Stimulated activated CD8-positive, alpha-beta memory T cell treated with anti-CD3 and anti-CD28 coated beads, Interleukin-4, amount 100 ng/mL, for 48 hours (primary cell): ENCODE data around the gene FRRS1L.
"Not testable (repeated sequence)": the region's sequence is repeated elsewhere in the genome, so short reads cannot be mapped to it uniquely, and the experiment has no call there.

ENCODE experiments used
- DNase-seq: peaks from one replicate; pipeline ENCODE4 v3.0.0-alpha.2; 2020

FRRS1L gene

GRCh38 chr9:109126671-109127070, 40.4 kb downstream of the FRRS1L start:
- DNase-seq = not testable (repeated sequence)

- no peak for DNase-seq
Measured at GRCh38 chr9:109124121-109124520, 42.9 kb downstream of the FRRS1L start.

- DNase-seq = no peak
Measured at GRCh38 chr9:109122726-109123621, 44.1 kb downstream of the FRRS1L start.

- DNase-seq = no peak
Measured at GRCh38 chr9:109121232-109121796, 45.7 kb downstream of the FRRS1L start.

GRCh38 chr9:109120204-109120789, 46.8 kb downstream of the FRRS1L start:
- DNase-seq = no peak

GRCh38 chr9:109119439-109120203, 47.4 kb downstream of the FRRS1L start, which contains the start of gene TMEM245:
Gene TMEM245 (minus strand): TSS chr9:109119947. CDS start chr9:109119913, 34 bp downstream.
- peak; percentile 95 for DNase-seq

- peak; percentile 37 for DNase-seq
Measured at GRCh38 chr9:109118808-109119438, 48.1 kb downstream of the FRRS1L start.

GRCh38 chr9:109117856-109118807, 48.9 kb downstream of the FRRS1L start:
- peak; percentile 55 for DNase-seq

- DNase-seq = no peak
Measured at GRCh38 chr9:109115931-109116526, 51.0 kb downstream of the FRRS1L start.

- no peak for DNase-seq
Measured at GRCh38 chr9:109114670-109115069, 52.4 kb downstream of the FRRS1L start.

GRCh38 chr9:109113892-109114609, 53.0 kb downstream of the FRRS1L start:
- DNase-seq = no peak

GRCh38 chr9:109113254-109113653, 53.8 kb downstream of the FRRS1L start:
- no peak for DNase-seq

GRCh38 chr9:109110329-109111021, 56.6 kb downstream of the FRRS1L start:
- DNase-seq = no peak

- DNase-seq = no peak
Measured at GRCh38 chr9:109109967-109110328, 57.1 kb downstream of the FRRS1L start.

GRCh38 chr9:109108318-109108717, 58.7 kb downstream of the FRRS1L start:
- DNase-seq = no peak

- DNase-seq = no peak
Measured at GRCh38 chr9:109107402-109108240, 59.4 kb downstream of the FRRS1L start.

- no peak for DNase-seq
Measured at GRCh38 chr9:109101810-109102209, 65.2 kb downstream of the FRRS1L start.

GRCh38 chr9:109101202-109101595, 65.8 kb downstream of the FRRS1L start:
- DNase-seq = no peak
